Activated gamma-delta T cell treated with anti-CD3 and anti-CD28 coated beads, Interleukin-2, amount 50 U/mL, for 16 hours (primary cell): ENCODE measurements around the gene TOPORS.
"Not testable (repeated sequence)": the region's sequence is repeated elsewhere in the genome, so short reads cannot be mapped to it uniquely, and the experiment has no call there.

Source experiments
- DNase-seq: peaks from one replicate; pipeline ENCODE4 v3.0.0-alpha.2; 2020; ENCODE audit warnings: low read depth

TOPORS gene

DNA sequence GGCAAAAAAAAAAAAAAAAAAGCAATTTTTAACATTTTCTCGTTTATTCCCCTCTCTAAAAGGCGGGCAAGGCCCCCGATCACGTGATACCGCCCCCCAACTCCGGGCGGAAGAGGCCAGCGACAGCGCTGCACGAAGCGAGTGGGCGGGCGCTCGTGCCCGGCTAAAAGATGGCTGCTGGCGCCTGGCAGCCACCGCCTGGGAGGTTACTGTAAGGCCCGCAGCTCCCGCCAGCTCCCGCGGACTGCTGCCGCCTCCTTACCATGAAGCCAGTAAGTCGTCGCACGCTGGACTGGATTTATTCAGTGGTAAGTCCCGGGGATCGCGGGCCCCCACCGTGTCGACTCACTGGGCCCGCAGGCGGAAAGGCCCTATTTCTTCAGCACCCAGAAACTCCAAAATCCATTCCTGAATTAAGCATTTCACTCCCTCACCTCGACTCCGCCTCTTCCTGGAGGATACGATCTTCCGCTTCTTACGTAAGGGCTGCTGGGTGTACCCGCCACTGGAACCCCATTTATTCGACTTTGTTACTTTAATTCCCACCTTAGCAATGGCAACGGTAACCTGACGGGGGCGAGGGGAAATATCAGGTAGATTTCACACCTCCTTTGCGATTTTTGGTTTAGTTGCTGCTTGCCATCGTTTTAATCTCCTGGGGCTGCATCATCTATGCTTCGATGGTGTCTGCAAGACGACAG is at the start of gene TOPORS, which contains the start of gene SMIM27:
TOPORS (minus strand) TSS at position 415 of the 701 bp plus-strand sequence; CDS start at position 265, 150 bp downstream.
SMIM27 (plus strand) TSS at position 156 of the 701 bp plus-strand sequence; CDS start at position 264, 108 bp downstream.
- DNase-seq: peak; percentile 86

DNA sequence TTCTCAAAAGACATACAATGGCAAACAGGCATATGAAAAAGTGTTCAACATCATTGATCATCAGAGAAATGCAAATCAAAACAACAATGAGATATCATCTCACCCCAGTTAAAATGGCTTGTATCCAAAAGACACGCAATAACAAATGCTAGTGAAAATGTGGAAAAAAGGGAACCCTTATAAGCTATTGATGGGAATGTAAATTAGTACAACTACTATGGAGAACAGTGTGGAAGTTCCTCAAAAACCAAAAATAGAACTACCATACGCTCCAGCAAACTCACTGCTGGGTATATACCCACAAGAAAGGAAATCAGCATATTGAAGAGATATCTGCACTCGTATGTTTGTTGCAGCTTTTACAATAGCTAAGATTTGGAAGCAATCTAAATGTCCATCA is 46.6 kb upstream of the TOPORS start:
- not testable (repeated sequence) for DNase-seq

DNA sequence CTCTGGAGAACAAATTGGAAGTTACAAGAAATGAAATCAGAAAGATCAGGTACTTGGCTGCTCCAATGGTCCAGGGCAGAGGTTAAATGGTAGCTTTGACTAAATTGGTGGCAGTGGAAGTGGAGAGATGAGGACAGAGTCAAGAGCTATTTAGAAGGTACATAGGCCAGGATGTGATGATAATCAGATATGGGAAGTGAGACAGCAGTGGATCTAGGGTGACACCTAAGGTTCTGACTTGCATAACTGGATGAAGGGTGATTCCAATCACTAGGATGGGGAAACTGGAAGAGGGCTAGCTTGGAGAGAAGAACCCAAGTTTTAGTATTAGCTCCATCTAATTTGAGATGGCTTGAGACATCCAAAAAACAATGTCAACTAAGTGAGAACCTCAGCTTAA is 44.5 kb upstream of the TOPORS start:
- no peak for DNase-seq

DNA sequence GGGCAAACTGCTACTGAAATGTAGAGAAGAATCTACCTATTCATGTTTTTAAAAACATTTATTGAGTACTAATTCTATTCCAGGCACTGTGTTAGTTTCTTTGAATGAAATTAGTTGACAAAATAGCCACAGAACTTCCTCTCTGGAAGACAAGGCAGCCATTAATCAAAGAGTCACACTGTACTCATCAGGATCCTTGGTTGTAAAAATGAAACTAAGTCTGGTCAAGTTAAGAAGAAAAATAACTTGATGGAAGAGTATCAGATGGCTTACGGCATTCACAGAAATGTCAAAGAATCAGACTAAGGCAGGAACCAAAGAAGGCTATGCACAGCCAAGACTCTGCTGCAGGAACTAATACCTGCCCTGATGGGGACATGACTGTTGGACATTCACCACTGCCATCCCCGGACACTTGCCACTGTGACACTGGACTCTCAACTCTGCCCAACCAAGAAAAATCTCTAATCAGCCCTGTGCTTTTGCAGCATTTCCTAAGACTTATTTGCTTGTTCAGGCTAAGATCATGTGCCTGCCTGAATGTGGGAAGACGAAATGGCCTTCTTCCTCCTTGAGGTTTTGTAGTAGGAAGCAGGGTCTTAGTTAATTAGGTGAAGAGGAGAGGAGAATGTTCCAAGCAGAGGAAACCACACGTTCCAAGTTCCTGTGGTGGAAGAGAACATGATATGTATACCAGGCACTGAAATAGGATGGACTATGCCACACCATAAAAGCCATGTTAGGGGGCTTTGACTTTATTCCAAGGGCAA is 43.9 kb upstream of the TOPORS start:
- DNase-seq: no peak

DNA sequence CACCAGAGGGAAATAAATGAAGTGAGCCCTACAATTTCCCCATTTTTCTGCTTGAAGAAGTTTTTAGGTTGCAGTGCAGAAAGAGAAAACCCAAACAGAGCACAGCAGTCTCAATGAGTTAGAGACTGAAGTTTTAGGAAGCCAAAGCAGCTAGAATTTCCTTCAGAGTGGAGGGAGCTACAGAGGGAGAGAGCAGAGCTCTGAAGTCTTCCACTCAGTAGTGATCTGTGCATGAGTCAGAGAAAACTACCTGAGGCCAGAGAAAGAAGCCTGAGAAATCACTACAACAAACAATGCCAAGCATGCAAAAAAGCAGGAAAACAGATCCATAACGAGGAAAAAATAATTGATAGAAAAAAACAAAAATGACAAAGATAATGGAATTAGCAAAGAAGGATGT is 38.5 kb upstream of the TOPORS start:
- DNase-seq: no peak

DNA sequence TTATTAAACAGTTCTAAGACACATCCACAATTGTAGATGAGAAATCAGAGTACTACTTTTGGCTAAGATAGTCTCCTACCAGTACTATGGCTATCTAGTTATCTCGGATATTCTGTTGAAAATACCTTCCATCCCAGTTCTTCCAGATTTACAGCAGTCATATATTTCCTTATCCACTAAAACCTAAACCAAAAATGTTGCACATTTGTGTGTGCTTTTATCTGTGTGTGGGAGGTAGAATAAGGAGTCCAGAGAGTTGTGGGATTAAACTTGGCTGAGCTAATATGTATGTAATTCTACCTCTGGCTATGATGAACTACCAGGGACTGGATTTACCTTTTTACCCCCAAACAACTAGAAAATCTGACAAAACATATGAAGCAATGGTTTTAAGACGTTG is 38.1 kb upstream of the TOPORS start:
- no peak for DNase-seq

DNA sequence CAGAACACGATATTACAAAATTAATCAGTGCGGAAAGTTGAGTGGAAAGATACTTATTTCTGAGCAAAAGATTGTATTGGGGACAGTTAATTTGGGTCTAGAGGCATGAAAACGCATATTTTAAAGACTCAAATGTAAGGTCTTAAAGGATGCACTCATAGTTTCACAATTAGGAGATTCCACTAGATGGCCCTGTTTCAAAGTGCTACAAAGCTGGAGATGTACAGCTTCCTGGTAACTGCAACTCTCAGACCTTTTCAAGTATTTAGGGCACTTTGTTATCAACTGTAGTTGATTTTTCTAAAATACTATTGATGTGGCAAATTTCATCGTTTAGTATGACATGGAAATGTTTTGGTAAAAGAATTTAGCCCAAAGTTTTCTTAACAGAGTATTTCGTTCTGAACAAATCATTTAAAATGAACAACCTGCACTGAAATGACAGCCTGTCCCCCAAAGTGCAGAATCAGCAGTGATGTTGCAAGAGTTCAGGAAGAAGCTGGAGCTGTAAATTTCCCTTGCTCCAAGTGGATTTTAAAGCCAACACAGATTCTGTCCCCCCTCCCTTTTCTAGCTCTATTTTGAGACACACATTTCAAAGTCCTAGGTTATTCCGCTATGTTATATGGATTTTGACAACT is 36.8 kb upstream of the TOPORS start:
- DNase-seq: no peak

DNA sequence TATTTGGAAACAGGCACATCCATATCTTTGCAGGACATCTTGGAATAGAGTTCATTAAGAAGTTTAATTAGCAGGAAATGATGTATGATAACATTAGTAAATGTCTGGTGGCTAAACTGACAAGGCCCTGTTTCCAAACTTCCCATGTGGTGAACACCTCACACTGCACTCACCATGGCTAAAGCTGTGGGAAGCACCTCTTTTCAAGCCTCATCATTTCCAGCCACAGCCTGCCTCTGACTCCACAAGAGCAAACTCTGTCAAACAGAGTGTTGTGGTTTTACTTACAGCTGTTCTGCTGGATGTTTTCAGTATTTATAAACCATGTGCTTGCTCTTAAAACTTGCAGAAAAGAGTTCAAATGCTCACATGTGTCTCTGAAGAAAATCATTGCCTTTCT is 35.5 kb upstream of the TOPORS start:
- DNase-seq: no peak

DNA sequence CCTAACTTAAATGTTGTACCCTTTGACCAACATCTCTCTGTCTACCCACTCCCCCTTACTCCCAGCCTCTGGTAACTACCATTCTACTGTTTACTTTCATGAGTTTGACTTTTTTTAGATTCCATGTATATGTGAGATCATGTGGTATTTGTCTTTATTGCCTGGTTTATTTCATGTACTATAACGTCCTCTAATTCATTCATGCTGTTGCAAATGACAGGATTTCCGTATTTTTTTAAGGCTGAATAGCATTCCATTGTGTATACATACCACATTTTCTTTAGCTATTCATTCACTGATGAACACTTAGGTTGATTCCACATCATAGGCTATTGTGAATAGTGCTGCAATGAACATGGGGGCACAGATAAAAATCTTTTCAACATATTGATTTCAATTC is 32.4 kb upstream of the TOPORS start:
- no peak for DNase-seq

DNA sequence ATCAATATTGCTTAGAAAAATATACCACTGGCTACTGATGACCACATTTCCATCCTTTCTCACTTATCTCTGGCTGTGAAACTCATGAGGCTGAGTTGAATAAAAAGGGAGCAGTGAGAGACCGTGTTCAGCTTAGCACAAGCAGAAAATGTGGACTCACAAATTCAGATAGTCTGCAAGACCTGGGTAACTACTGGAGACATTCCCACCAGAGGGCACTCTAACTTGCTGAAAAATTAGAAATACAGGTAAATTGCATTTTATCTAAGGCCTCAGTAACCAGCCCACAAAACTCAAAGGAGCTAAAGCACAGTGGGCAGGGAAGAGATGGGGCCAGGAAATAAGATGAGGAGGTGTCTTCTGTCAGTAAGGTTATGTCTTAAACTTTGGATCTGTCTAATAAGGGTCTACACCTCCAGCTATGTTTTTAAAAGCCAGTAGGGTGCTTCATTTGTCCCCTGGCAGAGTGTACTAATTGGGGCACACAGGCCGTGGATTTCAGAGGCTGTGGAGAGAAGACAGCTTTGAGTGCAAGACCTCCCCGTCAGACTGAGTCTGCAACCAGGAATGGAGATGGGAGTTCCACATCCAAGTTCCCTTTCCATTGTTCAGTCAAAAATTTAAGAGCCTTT is 29.2 kb upstream of the TOPORS start:
- no peak for DNase-seq

DNA sequence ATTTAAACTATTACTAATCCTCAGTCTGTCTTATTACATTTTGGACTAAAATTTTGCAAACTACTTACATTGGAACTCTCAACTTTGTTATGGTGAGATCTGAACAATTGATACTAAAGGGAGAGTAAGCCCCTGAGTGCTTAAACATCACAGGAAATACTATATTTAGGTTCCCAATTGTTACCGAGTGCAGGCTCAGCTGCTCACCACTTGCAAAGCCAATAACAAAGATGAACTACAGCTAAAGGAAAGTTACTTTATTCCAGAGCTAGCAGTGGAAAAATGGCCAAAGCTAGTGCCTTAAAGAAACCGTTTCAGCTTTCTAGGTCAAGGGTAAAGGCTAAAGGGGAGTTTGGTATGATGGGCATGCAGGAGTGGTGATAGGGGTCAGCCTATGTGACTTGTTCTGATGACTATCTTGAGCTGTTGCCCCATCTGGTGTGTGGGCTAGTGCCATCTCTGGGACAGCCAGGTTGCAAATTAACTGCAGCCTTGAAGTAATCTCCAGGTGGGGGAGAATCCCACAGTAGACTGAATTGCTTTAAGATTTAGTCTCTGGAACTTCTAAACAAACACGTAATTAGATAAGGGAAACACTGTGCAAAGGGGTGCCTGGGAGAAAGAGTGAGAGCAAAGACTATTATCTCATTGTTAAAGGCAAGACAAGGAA is 28.4 kb upstream of the TOPORS start:
- no peak for DNase-seq

DNA sequence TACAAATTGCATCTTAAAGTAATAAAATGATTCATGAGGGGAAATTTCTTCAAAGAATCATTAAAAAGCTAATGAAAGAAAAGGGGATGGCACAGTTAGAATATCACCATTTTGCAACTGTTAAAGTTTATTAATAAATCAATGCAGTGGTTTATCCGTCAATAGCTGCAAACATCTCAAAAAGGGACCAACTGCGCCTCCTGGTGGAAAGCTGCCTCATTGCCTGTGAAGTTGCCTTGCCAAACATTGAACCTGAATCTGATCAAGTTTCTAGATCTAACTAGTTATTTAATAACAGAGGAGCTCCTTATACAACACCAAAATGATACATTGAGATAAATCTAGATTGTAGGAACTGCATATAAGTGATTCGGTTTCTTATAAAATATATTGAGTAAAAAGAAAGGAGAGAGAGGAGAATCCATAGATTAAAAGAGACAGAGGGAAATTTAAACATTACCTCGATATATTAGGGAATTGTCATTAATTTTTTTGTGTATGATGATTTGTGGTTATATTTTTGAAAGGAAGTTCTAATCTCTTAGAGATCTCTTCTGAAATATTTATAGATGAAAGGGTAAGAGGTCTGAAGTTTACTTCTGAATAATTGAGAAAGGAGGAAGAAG is 27.4 kb upstream of the TOPORS start:
- peak; percentile 69 for DNase-seq

DNA sequence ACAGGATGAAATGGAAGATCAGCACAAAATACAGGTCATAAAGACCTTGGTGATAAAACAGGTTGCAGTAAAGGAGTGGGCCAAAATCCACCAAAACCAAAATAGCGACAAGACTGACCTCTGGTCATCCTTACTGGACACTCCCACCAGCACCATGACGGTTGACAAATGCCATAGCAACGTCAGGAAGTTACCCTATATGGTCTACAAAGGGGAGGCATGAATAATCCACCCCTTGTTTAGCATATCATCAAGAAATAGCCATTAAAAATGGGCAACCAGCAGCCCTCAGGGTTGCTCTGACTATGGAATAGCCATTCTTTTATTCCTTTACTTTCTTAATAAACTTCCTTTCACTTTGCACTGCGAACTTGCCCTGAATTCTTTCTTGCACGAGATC is 26.6 kb upstream of the TOPORS start:
- no peak for DNase-seq

DNA sequence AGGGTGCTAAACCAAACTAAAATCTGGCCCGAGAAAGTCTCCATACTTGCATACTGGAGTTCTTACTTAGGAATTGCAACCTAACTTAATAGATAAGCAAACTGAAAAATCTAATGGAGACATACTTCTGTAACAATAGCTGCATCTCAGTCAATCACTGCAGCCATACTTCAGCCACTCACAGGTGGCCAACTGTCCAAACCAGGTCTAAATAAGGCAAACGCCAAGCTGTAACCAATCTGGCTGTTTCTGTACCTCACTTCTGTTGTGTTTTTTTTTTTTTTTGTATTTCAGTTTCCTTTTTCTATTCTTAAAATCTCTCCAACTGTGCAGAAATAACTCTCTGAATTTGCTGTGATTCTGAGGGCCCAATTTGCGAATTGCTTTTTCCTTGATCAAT is 24.9 kb upstream of the TOPORS start:
- DNase-seq: no peak

DNA sequence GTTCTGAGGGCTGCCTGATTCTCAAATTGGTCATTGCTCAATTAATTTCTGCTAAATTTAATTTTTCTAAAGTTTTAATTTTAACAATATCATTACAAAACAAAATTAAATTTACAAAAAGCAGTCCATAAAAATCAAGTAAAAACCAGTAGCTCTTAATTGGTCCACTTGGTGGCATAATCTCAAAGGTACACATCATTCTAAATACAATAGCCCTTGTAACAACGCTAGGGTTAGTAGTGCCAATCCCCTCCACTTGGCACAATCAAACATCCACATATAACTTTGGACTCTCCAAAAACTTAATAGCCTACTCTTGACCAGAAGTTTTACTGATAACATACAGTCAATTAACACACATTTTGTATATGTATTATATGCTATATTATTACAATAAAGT is 22.5 kb upstream of the TOPORS start:
- DNase-seq: no peak

DNA sequence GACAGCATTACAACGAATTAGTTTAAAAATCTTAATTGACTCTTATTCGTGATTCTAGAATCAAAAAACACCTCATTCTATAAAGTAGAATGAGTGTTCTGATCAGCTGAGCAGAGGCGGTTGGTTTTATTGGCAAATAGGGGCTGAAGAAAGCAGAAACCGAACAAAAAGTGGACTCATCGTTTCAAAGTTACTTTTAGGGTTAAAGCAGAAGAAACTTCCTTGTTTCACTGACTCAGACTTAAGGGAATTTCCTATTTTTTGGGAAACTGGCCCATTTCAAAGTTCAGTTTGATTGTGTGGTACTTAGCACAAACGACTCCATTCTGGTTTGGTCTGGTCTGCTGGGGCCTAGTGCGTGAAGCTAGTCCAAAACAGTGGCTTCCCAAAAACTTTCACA is 21.4 kb upstream of the TOPORS start:
- no peak for DNase-seq

DNA sequence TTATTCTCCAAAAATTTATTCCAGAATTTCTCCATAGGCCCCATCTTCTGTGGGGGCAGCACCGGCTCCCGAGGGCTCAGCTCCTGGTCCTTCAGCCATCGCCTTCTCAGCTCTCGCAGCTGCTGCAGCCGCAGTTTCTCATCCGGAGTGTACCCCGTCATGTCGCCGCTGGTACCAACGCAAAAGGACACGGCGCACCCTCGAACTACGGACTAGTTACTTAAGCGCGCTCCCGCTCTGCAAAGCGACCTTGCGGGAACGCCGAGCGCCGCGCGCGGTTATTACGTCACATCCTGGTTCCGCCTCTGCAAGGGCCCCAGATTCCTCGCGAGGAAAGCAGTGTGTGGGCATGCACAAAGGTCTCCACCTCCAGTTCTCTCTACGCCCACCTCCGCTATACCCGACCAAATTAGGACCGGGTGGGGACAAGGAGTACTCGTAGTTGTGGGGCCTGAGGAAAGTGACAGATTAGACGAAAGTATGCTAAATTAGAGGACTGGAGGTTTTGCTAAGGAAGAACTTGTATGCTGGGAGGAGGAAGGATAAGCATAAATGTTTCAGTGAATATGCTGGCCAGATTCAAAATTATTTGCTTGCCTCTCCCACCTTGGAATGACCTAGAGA is 20.6 kb upstream of the TOPORS start, which contains the start of gene NDUFB6:
NDUFB6 (minus strand) TSS at position 260 of the 624 bp plus-strand sequence; CDS start at position 161, 99 bp downstream.
- DNase-seq: peak; percentile 92

DNA sequence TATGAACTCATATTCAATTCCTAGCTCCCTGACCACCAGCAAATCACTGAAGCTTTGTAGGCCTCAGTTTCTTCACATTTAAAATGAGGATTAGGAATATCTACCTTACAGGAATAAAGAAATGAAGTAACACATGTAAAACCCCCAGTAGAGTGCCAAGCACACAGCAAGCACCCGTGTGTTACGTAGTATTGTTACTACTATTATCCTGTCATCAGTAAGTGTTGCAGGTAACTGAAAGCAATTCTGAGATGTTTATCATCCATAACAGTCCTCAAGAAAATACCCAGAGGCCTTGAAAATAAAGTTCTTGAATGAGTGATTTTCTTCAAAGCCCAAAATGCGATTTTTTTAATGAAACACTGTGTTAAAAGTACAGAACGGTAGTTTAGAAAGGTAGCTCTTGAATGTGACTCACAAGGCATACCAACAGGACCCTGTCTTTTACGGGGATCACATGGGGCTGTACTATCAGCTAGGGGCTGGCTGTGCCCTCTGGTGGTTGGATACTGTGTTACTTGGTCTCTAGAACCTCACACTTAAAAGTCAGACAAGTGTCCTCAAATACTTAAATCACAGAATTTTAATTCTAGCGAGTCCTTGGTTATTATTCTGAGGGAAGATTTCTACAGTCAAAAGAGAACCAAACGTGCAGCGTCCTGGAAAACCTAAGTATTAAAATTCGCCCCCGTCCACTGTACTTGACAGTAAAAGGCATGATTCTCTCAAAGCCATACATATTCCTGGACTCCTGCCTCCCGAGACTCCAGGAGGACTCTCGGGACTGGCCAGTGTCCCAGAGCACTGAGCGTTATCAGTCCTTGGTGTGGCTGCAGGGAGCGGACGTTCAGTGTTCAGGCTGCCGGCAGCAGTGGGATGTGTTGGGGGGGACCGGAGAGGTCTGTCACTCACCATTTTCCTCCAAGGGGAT is 19.8 kb upstream of the TOPORS start:
- peak; percentile 65 for DNase-seq

DNA sequence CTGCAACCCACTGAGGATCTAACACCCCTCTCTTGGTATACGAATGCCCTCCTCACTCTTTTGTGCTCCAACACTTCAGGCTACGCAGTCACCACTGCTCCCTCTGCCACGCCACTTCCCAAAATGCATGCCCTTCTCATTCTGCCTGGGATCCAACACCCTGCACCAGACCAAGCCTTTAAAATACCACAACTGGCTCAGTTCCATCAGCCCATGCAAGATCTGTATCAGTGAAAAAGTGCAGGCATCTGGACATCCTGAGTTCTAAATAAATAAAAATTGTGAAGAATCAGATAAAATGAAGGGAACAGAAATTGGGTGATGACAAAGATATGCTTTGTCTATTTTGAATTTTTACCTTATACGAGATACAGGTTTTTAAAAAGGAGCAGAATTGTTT is 17.9 kb upstream of the TOPORS start:
- DNase-seq: no peak

DNA sequence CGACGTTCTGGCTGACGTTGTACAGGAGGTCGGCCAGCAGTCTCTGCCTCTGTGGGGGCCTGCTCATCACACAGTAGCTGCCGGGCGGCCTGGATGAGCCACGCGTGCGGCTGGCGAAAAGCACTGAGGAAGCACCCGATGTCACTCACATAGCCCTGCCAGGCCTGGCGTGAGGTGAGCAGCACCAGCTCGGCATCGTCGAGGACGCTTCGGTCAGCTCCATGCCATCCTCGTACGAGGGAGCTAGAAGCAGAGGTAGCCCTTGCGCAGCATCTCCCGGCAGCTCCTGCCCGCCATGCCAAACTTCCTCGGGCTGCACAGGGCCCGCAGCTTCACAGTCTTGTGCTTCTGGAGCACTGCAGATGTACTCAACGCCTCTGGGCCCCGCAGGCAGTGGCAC is 14.4 kb upstream of the TOPORS start:
- no peak for DNase-seq
